DOHH2 (cell line): ENCODE data around the gene CA4.

ENCODE experiments used
- H3F3A ChIP-seq: fragments of 200-600 bp; sonication (generic), shearing (Covaris generic); 2 replicates; pipeline ENCODE4 v1.6.0; 2016; ENCODE audit warnings: antibody characterized with exemption, mild to moderate bottlenecking; ENCODE audit not compliant: control insufficient read depth, insufficient read depth
- H3K27ac ChIP-seq: fragments of 200-600 bp; sonication (generic); 2 replicates; pipeline ENCODE4 v1.5.1; 2014; ENCODE audit warnings: low read depth, mild to moderate bottlenecking, low read length, moderate library complexity
- H3K27me3 ChIP-seq: fragments of 200-600 bp; sonication (generic); 2 replicates; pipeline ENCODE4 v1.6.1; 2014; ENCODE audit warnings: mild to moderate bottlenecking, low read length, mixed read lengths; ENCODE audit not compliant: control insufficient read depth
- H3K36me3 ChIP-seq: fragments of 200-600 bp; sonication (generic); 2 replicates; pipeline ENCODE4 v1.6.1; 2014; ENCODE audit warnings: mild to moderate bottlenecking, low read length, moderate library complexity, mixed read lengths; ENCODE audit not compliant: control insufficient read depth
- H3K4me1 ChIP-seq: fragments of 200-600 bp; sonication (generic); 2 replicates; pipeline ENCODE4 v1.6.1; 2014; ENCODE audit warnings: mild to moderate bottlenecking, low read length, mixed read lengths; ENCODE audit not compliant: control insufficient read depth
- H3K4me2 ChIP-seq: fragments of 200-600 bp; sonication (generic); 2 replicates; pipeline ENCODE4 v1.6.0; 2014; ENCODE audit warnings: mild to moderate bottlenecking, low read length, moderate library complexity
- H3K4me3 ChIP-seq: fragments of 200-600 bp; sonication (generic); 2 replicates; pipeline ENCODE4 v1.5.1; 2014; ENCODE audit warnings: mild to moderate bottlenecking, low read length, mixed read lengths
- H3K79me2 ChIP-seq: fragments of 200-600 bp; sonication (generic); 2 replicates; pipeline ENCODE4 v1.6.1; 2014; ENCODE audit warnings: mild to moderate bottlenecking, low read length, mixed read lengths; ENCODE audit not compliant: control insufficient read depth
- H3K9me2 ChIP-seq: fragments of 200-600 bp; sonication (generic); replicated peaks from 2 replicates; pipeline ENCODE4 v1.6.1; 2014; ENCODE audit warnings: mild to moderate bottlenecking, low read length, mixed read lengths; ENCODE audit not compliant: control insufficient read depth
- H3K9me3 ChIP-seq: fragments of 200-600 bp; sonication (generic); 2 replicates; pipeline ENCODE4 v1.6.1; 2014; ENCODE audit warnings: antibody characterized with exemption, low read length, mixed read lengths; ENCODE audit not compliant: control insufficient read depth, insufficient read depth
- H4K20me1 ChIP-seq: fragments of 200-600 bp; sonication (generic); 2 replicates; pipeline ENCODE4 v1.6.0; 2014; ENCODE audit warnings: low read depth, mild to moderate bottlenecking, antibody characterized with exemption, low read length, moderate library complexity; ENCODE audit not compliant: control insufficient read depth, insufficient read depth
- EZH2phosphoT487 ChIP-seq: fragments of 200-600 bp; sonication (generic); IDR thresholded peaks from 2 replicates; pipeline ENCODE4 v1.6.1; 2017; ENCODE audit warnings: borderline replicate concordance, mild to moderate bottlenecking, antibody characterized with exemption, low read length, moderate library complexity, mixed read lengths
- TF ChIP-seq, protein P1 (sequence below): fragments of 200-600 bp; sonication (generic); IDR thresholded peaks from one replicate; pipeline ENCODE4 v1.5.1; 2014; ENCODE audit warnings: antibody characterized with exemption, mild to moderate bottlenecking, low read depth, low read length; ENCODE audit not compliant: poor library complexity, severe bottlenecking

Gene CA4

DNA sequence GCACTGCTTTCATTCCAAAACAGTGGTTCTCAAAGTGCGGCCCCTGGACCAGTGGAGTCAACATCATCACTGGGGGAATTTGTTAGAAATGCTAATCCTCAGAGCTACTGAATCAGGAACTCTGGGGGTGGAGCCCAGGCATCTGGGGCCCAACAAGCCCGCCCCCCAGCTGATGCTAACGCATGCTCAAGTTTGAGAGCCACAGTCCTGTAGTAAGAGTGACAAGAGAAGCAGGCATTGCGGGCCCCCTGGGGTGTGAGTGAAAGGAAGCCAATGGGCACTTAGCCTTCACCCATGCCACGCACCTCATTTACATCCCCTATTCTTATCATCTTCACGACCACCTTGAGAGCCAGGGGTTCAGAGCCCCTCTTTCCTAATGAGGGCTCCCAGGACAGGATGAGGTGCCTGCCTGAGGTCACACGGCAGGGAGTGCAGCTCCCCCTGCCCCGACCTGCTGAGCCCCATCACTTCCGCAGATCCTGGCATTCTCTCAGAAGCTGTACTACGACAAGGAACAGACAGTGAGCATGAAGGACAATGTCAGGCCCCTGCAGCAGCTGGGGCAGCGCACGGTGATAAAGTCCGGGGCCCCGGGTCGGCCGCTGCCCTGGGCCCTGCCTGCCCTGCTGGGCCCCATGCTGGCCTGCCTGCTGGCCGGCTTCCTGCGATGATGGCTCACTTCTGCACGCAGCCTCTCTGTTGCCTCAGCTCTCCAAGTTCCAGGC lies 9.1 kb downstream of the CA4 start:
- Histone ChIP-seq H3K4me2 (no peak overlapping the region), H3K9me3 (no peaks in the 10 kb centered on the region), H3K27ac (no peak overlapping the region), H3K27me3 (peaks cover 11% of the 10 kb centered on the region), H3K4me1 (no peaks in the 10 kb centered on the region), H3K36me3 (no peaks in the 10 kb centered on the region), H4K20me1 (no peaks in the 10 kb centered on the region), H3K9me2 (no peaks in the 10 kb centered on the region), H3K4me3 (no peak overlapping the region), H3F3A (no peaks in the 10 kb centered on the region), H3K79me2 (no peaks in the 10 kb centered on the region)
- no peak for TF ChIP-seq EZH2phosphoT487
- TF ChIP-seq, protein P1, sequence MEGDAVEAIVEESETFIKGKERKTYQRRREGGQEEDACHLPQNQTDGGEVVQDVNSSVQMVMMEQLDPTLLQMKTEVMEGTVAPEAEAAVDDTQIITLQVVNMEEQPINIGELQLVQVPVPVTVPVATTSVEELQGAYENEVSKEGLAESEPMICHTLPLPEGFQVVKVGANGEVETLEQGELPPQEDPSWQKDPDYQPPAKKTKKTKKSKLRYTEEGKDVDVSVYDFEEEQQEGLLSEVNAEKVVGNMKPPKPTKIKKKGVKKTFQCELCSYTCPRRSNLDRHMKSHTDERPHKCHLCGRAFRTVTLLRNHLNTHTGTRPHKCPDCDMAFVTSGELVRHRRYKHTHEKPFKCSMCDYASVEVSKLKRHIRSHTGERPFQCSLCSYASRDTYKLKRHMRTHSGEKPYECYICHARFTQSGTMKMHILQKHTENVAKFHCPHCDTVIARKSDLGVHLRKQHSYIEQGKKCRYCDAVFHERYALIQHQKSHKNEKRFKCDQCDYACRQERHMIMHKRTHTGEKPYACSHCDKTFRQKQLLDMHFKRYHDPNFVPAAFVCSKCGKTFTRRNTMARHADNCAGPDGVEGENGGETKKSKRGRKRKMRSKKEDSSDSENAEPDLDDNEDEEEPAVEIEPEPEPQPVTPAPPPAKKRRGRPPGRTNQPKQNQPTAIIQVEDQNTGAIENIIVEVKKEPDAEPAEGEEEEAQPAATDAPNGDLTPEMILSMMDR, result no peak

GRCh38 chr17:60159479-60159866 lies 9.7 kb downstream of the CA4 start:
- Histone ChIP-seq H3K4me2 (no peak overlapping the region), H3K4me1 (no peaks in the 10 kb centered on the region), H3F3A (no peaks in the 10 kb centered on the region), H3K4me3 (no peak overlapping the region), H3K36me3 (no peaks in the 10 kb centered on the region), H4K20me1 (no peaks in the 10 kb centered on the region), H3K27ac (no peak overlapping the region), H3K9me3 (no peaks in the 10 kb centered on the region), H3K27me3 (peaks cover 11% of the 10 kb centered on the region), H3K79me2 (no peaks in the 10 kb centered on the region), H3K9me2 (no peaks in the 10 kb centered on the region)
- TF ChIP-seq, protein P1, result no peak
- TF ChIP-seq EZH2phosphoT487, result no peak

DNA sequence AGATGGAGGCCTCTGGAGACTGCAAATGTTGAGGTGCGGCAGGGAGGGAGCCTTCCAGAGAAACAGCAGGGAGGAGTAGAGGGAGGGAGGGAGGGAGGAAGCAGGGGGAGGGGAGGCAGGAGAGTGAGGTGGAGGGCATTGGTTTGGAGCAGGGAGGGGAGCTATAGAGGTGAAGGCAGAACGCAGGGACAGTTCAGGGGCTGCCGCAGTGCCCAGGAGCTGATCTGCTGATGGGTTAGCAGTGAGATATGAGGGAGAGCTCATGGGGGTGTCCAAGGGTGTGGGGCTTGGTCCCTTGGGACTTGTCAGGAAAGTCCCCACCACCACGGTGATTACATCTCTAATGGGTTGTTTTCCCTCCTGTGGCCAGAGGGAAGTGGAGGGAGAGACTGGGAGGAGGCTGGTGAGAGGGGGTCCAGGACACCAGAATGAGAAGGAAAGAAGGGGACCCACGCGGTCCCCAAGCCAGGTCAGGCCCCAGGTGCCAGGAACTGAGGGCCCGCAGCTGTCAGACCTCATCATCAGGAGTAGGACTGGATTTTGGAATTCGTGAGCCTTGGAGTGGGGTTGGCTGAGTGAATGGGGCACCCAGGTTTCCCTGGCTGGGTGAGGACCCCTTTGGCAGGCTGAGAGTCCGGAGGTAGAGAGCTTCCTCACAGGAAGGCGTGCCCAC lies 11.2 kb downstream of the CA4 start:
- H3K27ac ChIP-seq, result no peak overlapping the region
- no peaks in the 10 kb centered on the region for H3K79me2 ChIP-seq
- H3K9me3 ChIP-seq, result no peaks in the 10 kb centered on the region
- no peaks in the 10 kb centered on the region for H3K4me1 ChIP-seq
- H3K4me3 ChIP-seq, result no peak overlapping the region
- TF ChIP-seq, protein P1, result no peak
- TF ChIP-seq EZH2phosphoT487, result no peak
- no peaks in the 10 kb centered on the region for H4K20me1 ChIP-seq
- no peak overlapping the region for H3K4me2 ChIP-seq
- no peaks in the 10 kb centered on the region for H3K36me3 ChIP-seq
- H3K27me3 ChIP-seq, result peaks cover 3% of the 10 kb centered on the region; the same call in 1 of the 2 replicates
- no peaks in the 10 kb centered on the region for H3F3A ChIP-seq
- H3K9me2 ChIP-seq, result no peaks in the 10 kb centered on the region
